Neural progenitor cell (in vitro differentiated cells): ENCODE results near the gene SLC17A7.

Experiments
- EZH2 ChIP-seq: fragments of 200-600 bp; sonication (generic); IDR thresholded peaks from 2 replicates; pipeline ENCODE4 v1.6.1; 2017; ENCODE audit warnings: antibody characterized with exemption, mild to moderate bottlenecking, moderate library complexity
- EZH2phosphoT487 ChIP-seq: fragments of 200-600 bp; sonication (generic); IDR thresholded peaks from 2 replicates; pipeline ENCODE4 v1.6.1; 2017; ENCODE audit warnings: antibody characterized with exemption
- TF ChIP-seq, protein P1 (sequence below): fragments of 200-600 bp; sonication (generic); IDR thresholded peaks from 2 replicates; pipeline ENCODE4 v1.5.1; 2017; ENCODE audit warnings: antibody characterized with exemption, mild to moderate bottlenecking

- TF ChIP-seq, protein P1, sequence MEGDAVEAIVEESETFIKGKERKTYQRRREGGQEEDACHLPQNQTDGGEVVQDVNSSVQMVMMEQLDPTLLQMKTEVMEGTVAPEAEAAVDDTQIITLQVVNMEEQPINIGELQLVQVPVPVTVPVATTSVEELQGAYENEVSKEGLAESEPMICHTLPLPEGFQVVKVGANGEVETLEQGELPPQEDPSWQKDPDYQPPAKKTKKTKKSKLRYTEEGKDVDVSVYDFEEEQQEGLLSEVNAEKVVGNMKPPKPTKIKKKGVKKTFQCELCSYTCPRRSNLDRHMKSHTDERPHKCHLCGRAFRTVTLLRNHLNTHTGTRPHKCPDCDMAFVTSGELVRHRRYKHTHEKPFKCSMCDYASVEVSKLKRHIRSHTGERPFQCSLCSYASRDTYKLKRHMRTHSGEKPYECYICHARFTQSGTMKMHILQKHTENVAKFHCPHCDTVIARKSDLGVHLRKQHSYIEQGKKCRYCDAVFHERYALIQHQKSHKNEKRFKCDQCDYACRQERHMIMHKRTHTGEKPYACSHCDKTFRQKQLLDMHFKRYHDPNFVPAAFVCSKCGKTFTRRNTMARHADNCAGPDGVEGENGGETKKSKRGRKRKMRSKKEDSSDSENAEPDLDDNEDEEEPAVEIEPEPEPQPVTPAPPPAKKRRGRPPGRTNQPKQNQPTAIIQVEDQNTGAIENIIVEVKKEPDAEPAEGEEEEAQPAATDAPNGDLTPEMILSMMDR, result no peak
- TF ChIP-seq EZH2 (no peak), EZH2phosphoT487 (no peak)
Measured at GRCh38 chr19:49425178-49425577, 16.1 kb downstream of the SLC17A7 start, which contains the start of gene GFY.
